ENCODE results near the gene NRSN2.

DNA sequence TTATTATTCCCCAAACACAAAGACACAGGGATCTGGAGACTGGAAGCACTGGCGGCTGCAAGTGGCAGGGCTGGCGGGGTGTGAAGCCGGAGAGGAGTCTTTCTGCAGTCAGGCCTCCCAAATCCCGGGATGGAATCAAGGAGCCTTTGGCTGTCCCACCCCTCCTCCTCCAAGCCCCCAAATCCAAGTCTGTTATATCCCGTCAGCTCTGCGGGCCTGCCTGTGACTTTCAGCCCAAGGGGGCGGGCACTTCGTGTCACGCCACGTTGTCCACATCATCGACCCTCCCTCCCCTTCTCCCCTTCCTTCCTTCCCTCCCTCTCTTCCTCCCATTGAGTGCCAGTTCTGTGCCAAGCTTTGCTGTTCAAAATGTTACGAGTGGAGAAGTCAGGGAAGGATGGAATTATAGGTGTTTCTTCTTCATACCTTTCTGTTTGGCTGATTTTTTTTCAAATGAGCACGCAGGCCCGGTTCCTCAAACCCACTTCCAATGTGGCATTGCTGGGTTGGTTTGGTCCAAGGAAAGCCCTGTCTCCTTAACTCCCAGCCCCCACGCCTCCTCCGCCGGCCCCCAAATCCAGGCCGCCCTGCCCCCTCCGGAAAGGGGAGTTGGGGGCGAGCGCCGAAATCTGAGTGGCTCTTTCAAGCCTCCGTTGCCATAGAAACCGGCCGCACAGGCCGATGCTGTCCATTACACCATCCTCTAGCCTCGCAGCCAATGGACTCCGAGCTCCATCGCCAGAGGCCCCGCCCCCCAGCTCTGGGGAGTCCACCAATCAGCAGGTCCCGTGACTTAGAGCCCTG is 36.9 kb upstream of the NRSN2 start:
- TF ChIP-seq, protein P1, sequence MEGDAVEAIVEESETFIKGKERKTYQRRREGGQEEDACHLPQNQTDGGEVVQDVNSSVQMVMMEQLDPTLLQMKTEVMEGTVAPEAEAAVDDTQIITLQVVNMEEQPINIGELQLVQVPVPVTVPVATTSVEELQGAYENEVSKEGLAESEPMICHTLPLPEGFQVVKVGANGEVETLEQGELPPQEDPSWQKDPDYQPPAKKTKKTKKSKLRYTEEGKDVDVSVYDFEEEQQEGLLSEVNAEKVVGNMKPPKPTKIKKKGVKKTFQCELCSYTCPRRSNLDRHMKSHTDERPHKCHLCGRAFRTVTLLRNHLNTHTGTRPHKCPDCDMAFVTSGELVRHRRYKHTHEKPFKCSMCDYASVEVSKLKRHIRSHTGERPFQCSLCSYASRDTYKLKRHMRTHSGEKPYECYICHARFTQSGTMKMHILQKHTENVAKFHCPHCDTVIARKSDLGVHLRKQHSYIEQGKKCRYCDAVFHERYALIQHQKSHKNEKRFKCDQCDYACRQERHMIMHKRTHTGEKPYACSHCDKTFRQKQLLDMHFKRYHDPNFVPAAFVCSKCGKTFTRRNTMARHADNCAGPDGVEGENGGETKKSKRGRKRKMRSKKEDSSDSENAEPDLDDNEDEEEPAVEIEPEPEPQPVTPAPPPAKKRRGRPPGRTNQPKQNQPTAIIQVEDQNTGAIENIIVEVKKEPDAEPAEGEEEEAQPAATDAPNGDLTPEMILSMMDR (IDR thresholded peaks at IDR 0.05): no peak
- TF ChIP-seq POLR2AphosphoS5 (IDR thresholded peaks at IDR 0.05): peak; percentile 42 to 53
- peak in 1 of 4 donors; percentile 25 for TF ChIP-seq EP300 (IDR thresholded peaks at IDR 0.05)
- peak in 2 of 4 donors; percentile 14 to 42 for TF ChIP-seq POLR2A (IDR thresholded peaks at IDR 0.05)
